Kidney (tissue), 14 donors: ENCODE results near the gene CLIP4. TPM values are rescaled to one million over a fixed set of nuclear protein-coding genes. Genes with fewer than 3 reads are reported as not detected.

Experiments
- DNase-seq, 5 donors: peaks; one replicate each; pipeline ENCODE4 v3.0.0-alpha.2; 2013 to 2020
- FAIRE-seq: peaks from 2 replicates; lab custom pipeline; 2012; peaks lifted over from hg19 to GRCh38; lab: Jason Lieb, UNC
- H3K27ac ChIP-seq, 2 donors: one replicate each; pipeline ENCODE4 v1.7.0; 2013; ENCODE audit warnings: low read depth in 2 of 2, low read length in 2 of 2, inconsistent platforms in 1 of 2
- H3K27me3 ChIP-seq: one replicate; pipeline ENCODE4 v1.7.1; 2013; ENCODE audit warnings: low read length, inconsistent platforms; ENCODE audit not compliant: control insufficient read depth, insufficient read depth
- H3K36me3 ChIP-seq, 3 donors: one replicate each; pipeline versions ENCODE4 v1.7.0 to v1.7.1; 2013; ENCODE audit warnings: low read length in 3 of 3, control low read depth in 1 of 3, inconsistent platforms in 1 of 3; ENCODE audit not compliant: insufficient read depth in 3 of 3, control insufficient read depth in 2 of 3
- H3K4me1 ChIP-seq, 3 donors: one replicate each; pipeline versions ENCODE4 v1.7.0 to v1.7.1; 2013; ENCODE audit warnings: low read length in 3 of 3, inconsistent platforms in 1 of 3, low read depth in 1 of 3; ENCODE audit not compliant: control insufficient read depth in 2 of 3, insufficient read depth in 2 of 3
- H3K4me3 ChIP-seq, 3 donors: one replicate each; pipeline versions ENCODE4 v1.7.0 to v1.8.1; 2013; ENCODE audit warnings: low read length in 3 of 3, control low read depth in 1 of 3, inconsistent platforms in 1 of 3
- H3K9ac ChIP-seq, 3 donors: one replicate each; pipeline versions ENCODE4 v1.7.0 to v1.7.1; 2013; ENCODE audit warnings: low read length in 3 of 3, control low read depth in 1 of 3, inconsistent platforms in 1 of 3
- H3K9me3 ChIP-seq, 3 donors: one replicate each; pipeline versions ENCODE4 v1.7.0 to v1.7.1; 2013; ENCODE audit warnings: low read length in 3 of 3, control low read depth in 1 of 3, inconsistent platforms in 1 of 3; ENCODE audit not compliant: control insufficient read depth in 2 of 3, insufficient read depth in 1 of 3
- intact Hi-C: fragments of 100-400 bp; cut with DNase I; formaldehyde crosslinking; loops from one replicate; pipeline ENCODE4 v1.11.1; 2022
- polyA plus RNA-seq: library from polyadenylated mRNA; stranded (reverse); fragments of 350-450 nt; fragmentation: Illumina TruSeq; extraction: RNeasy Lipid Tissue Mini Kit (QIAGEN cat#74804); gene quantifications from one replicate; pipeline ENCODE4 v1.2.3, GENCODE V29; 2014; ENCODE audit warnings: low read depth, low replicate concordance; ENCODE audit not compliant: insufficient read depth
- total RNA-seq: library from RNA; stranded (reverse); fragmentation: NEBNext Ultra II Directional; extraction: Animal tissue kit (Norgen Biotek cat#: 25700); gene quantifications from one replicate; pipeline ENCODE4 v1.2.1, GENCODE V29; 2021
- TF ChIP-seq, protein P1 (sequence below): IDR thresholded peaks from 3 replicates; pipeline ENCODE4 v1.5.1; 2012; ENCODE audit warnings: mild to moderate bottlenecking, moderate library complexity, borderline replicate concordance; ENCODE audit not compliant: insufficient read depth; ENCODE audit errors: extremely low read depth
- donor health status: control.
- donor health status: control.
- donor health status: control.
- donor health status: control.
- donor health status: control.
- donor health status: DM: yes; HTN: yes; CAD: no.
- donor health status: Normal renal cell carcinoma (clear cell type).

Gene CLIP4
- total and polyA plus RNA-seq, 2 donors from 2014 or later: 7.8 to 18.1 TPM

- H3K9me3 ChIP-seq: no peaks in the 10 kb centered on the region
- H3K36me3 ChIP-seq: no peaks in the 10 kb centered on the region
- H3K27ac ChIP-seq: peak overlapping the region; percentile 82 to 85
- H3K4me1 ChIP-seq: peaks cover 0 to 8% (median 6%) of the 10 kb centered on the region in 3 donors
- DNase-seq (peak; percentile 39 to 86 (median 55)), FAIRE-seq (no peak)
- no peaks in the 10 kb centered on the region for H3K27me3 ChIP-seq
- H3K9ac ChIP-seq: peak overlapping the region; percentile 35 to 92 (median 38)
- intact Hi-C loops: no loop called here
- H3K4me3 ChIP-seq: peak overlapping the region; percentile 59 to 97 (median 83)
- TF ChIP-seq, protein P1, sequence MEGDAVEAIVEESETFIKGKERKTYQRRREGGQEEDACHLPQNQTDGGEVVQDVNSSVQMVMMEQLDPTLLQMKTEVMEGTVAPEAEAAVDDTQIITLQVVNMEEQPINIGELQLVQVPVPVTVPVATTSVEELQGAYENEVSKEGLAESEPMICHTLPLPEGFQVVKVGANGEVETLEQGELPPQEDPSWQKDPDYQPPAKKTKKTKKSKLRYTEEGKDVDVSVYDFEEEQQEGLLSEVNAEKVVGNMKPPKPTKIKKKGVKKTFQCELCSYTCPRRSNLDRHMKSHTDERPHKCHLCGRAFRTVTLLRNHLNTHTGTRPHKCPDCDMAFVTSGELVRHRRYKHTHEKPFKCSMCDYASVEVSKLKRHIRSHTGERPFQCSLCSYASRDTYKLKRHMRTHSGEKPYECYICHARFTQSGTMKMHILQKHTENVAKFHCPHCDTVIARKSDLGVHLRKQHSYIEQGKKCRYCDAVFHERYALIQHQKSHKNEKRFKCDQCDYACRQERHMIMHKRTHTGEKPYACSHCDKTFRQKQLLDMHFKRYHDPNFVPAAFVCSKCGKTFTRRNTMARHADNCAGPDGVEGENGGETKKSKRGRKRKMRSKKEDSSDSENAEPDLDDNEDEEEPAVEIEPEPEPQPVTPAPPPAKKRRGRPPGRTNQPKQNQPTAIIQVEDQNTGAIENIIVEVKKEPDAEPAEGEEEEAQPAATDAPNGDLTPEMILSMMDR: no peak
Measured at GRCh38 chr2:29115797-29116781, 874 bp downstream of the CLIP4 start.

DNA sequence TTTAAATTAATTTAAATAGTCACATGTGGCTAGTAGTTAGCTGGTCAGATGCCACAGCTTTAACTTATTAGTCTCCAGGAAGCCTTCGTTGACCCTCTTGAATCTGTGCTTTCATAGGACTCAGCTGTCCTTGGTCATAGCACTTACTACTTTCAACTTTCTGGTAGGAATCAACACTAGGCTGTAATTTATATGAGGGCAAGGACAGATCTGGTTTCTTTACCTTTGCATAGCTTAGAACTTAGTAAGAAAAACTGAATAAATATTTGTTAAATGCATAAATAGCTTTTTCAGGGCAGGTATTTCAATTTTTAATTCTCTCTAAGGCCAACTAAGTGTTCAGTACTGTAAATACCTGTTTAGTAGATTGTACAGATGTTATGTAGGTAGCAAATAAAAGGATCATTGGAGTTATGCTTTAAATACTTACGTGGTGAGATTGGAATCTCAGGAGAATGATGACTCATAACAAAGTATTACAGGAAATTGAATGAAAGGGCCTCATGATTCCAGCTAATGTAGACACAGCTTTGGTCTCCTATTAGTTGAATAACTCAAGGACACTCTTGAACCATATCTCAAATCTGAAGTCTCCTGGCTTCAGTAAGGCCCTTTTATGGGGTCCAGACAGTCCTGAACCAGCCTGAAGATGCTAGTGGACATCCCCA, 2.6 kb downstream of the CLIP4 start:
- H3K36me3 ChIP-seq: no peaks in the 10 kb centered on the region
- H3K4me1 ChIP-seq: peaks cover 0 to 8% (median 6%) of the 10 kb centered on the region in 3 donors
- no peak overlapping the region for H3K9ac ChIP-seq
- no peaks in the 10 kb centered on the region for H3K27me3 ChIP-seq
- no peaks in the 10 kb centered on the region for H3K9me3 ChIP-seq
- intact Hi-C loops: no loop called here
- H3K27ac ChIP-seq: peak overlapping the region; percentile 3 to 16
- TF ChIP-seq, protein P1: no peak
- H3K4me3 ChIP-seq: no peak overlapping the region
- no peak for FAIRE-seq
- peak in 2 of 5 donors; percentile 26 to 36 for DNase-seq

DNA sequence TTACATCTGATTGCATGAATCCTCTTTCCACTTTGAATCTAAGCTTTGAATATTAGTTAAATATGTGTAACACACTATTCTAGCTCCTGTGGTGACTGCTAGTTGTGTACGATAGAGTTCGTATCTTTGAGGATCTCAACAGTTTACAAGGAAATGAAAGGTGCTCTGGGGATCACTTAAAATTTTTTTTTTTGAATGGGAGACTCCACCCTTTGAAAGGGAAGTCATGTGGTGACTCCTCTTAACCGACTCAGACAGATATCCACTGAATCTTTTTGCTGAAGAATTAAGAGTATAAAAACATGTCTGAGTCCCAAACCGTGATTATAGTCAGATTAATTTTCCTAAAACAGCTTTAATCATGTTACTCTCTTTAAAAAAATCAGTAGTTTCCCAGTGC, 4.0 kb downstream of the CLIP4 start:
- TF ChIP-seq, protein P1: no peak
- intact Hi-C loops: no loop called here
- Histone ChIP-seq H3K9ac (no peak overlapping the region), H3K36me3 (no peaks in the 10 kb centered on the region), H3K4me3 (no peak overlapping the region), H3K27ac (no peak overlapping the region), H3K4me1 (peaks cover 0 to 8% (median 6%) of the 10 kb centered on the region in 3 donors), H3K27me3 (no peaks in the 10 kb centered on the region), H3K9me3 (no peaks in the 10 kb centered on the region)
- DNase-seq (no peak), FAIRE-seq (no peak)
